Stimulated activated naive CD8-positive, alpha-beta T cell treated with anti-CD3 and anti-CD28 coated beads, Interleukin-15, Interleukin-2, amounts not matched to agents 100 U/mL and 50 U/mL, for 24 hours (primary cell): ENCODE results near the gene LRRC8E.
A peak's percentile ranks its signal among the peaks of the same experiment; 100 is the strongest.
"Not testable (repeated sequence)": the region's sequence is repeated elsewhere in the genome, so short reads cannot be mapped to it uniquely, and the experiment has no call there.

ENCODE experiments used
- ATAC-seq: fragments of 150-1000 bp; cut with Tn5 transposase; one replicate; pipeline ENCODE4 v1.10.0; 2021
- DNase-seq: peaks from one replicate; pipeline ENCODE4 v3.0.0; 2021

LRRC8E gene

GRCh38 chr19:7887408-7888144 lies 734 bp upstream of the LRRC8E start:
- no peak for ATAC-seq

DNA sequence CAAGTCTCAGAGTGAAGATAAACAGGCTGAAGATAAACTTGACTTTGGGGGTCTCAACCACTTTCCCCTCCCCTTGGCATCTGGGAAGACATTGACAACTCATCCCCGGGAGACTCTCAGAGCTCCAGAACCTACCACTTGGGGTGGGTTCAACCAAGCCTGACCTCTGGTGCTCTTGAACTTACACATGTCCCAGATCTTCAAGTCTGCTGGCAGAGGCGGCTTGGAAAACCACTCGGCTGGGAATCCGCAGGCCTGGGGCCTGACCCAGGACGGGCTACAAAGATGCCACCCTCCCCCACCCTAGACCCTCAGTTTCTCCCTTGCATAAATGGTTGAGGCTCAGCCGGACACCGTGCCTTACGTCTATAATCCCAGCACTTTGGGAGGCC lies 512 bp downstream of the LRRC8E start:
- no peak for ATAC-seq
- no peak for DNase-seq

More at GRCh38 chr19:7887408-7888144, 734 bp upstream of the LRRC8E start:
- DNase-seq, result no peak

DNA sequence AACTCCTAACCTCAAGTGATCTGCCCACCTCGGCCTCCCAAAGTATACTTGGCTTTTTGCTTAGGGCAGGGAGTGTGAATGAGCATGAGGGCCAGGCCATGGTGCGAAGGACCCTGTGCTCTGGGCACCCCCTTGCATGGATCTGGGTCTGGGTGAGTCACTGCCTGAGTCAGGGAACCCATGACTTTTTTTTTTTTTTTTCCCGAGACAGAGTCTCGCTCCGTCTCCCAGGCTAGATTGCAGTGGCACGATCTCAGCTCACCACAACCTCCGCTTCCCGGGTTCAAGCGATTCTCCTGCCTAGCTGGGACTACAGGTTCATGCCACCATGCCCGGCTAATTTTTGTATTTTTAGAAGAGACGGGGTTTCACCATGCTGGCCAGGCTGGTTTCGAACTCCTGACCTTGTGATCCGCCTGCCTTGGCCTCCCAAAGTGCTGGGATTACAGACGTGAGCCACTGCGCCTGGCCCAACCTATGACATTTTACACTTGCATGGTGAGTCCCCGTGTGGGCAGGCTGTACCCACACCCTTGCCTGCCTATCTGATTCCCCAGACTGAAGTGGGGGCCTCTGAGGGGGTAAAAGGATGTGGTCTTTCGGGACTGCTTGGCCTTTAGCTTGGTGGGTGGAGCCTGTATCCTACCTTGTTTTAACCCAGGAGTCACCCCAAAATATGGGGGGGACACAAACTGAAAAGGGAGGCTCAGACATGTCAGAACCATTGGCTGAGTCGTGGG lies 5.2 kb downstream of the LRRC8E start:
- DNase-seq, result not testable (repeated sequence)
- ATAC-seq, result peak; percentile 60

DNA sequence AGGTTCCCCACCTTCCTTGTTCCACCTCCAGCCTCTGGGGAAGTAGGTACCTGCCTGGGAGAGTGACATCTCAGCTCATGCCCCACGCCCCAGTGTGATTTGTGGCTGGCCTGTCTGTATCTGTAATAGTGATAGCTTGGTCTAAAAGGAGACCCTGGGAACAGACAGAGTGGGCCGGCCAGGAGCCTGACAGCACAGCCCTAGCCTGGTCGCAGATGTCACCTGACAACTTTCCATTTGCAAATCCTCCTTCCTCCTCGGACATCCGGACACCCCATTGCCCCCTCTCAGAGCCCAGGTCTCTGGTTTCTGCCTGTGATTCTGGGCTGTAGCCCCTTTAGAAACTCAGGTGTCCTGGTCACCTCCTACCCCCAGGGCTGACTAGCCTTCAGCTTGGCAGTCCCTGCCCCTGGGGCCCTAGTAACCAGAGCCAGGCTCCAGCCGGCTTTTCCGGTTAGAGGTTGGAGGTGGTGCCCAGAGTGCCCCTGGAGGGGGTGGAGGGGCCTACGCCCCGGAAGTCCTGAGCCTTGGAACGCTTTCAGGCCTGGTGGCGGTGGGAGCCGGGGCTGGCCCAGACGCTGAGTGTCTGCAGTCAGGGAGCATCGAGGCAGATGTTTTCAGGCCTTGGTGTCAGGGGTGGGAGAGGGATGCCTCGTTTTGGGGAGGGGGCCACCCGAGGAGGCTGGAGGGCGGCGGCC lies 6.5 kb downstream of the LRRC8E start:
- ATAC-seq, result no peak
- no peak for DNase-seq

DNA sequence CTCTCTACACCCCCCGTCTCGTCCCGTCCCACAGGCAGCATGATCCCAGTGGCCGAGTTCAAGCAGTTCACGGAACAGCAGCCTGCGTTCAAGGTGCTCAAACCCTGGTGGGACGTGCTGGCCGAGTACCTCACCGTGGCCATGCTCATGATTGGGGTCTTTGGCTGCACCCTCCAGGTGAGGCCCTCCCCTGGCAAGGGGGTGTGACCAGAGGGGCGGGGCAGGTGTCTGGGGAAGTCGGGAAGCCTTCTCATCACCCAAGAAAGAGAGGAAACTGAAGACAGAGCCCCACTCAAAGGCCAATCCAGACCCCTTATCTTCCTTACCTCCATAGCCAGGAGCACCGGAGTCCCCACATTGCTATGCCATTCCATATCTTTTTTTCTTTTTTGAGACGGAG lies 7.3 kb downstream of the LRRC8E start:
- DNase-seq (no peak), ATAC-seq (no peak)

- ATAC-seq, result no peak
- no peak for DNase-seq
These were observed 9.0 kb downstream of the LRRC8E start for GRCh38 chr19:7897292-7897691.

DNA sequence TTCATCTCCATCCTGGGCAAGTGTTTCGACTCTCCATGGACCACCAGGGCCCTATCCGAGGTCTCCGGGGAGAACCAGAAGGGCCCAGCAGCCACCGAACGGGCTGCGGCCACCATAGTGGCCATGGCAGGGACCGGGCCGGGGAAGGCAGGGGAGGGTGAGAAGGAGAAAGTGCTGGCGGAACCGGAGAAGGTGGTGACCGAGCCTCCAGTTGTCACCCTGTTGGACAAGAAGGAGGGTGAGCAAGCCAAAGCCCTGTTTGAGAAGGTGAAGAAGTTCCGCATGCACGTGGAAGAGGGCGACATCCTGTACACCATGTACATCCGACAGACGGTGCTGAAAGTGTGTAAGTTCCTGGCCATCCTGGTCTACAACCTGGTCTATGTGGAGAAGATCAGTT lies 10.7 kb downstream of the LRRC8E start:
- DNase-seq (no peak), ATAC-seq (no peak)

DNA sequence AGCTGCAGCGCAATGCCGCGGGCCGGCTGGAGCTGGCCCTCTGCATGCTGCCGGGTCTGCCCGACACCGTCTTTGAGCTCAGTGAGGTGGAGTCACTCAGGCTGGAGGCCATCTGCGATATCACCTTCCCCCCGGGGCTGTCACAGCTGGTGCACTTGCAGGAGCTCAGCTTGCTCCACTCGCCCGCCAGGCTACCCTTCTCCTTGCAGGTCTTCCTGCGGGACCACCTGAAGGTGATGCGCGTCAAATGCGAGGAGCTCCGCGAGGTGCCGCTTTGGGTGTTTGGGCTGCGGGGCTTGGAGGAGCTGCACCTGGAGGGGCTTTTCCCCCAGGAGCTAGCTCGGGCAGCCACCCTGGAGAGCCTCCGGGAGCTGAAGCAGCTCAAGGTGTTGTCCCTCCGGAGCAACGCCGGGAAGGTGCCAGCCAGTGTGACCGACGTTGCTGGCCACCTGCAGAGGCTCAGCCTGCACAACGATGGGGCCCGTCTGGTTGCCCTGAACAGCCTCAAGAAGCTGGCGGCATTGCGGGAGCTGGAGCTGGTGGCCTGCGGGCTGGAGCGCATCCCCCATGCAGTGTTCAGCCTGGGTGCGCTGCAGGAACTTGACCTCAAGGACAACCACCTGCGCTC lies 11.6 kb downstream of the LRRC8E start:
- ATAC-seq, result no peak
- no peak for DNase-seq

DNA sequence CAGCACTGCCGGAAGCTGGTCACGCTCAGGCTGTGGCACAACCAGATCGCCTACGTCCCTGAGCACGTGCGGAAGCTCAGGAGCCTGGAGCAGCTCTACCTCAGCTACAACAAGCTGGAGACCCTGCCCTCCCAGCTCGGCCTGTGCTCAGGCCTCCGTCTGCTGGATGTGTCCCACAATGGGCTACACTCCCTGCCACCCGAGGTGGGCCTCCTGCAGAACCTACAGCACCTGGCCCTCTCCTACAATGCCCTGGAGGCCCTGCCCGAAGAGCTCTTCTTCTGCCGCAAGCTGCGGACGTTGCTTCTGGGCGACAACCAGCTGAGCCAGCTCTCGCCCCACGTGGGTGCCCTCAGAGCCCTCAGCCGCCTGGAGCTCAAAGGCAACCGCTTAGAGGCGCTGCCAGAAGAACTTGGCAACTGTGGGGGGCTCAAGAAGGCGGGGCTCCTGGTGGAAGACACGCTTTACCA lies 12.1 kb downstream of the LRRC8E start:
- DNase-seq (no peak), ATAC-seq (no peak)

DNA sequence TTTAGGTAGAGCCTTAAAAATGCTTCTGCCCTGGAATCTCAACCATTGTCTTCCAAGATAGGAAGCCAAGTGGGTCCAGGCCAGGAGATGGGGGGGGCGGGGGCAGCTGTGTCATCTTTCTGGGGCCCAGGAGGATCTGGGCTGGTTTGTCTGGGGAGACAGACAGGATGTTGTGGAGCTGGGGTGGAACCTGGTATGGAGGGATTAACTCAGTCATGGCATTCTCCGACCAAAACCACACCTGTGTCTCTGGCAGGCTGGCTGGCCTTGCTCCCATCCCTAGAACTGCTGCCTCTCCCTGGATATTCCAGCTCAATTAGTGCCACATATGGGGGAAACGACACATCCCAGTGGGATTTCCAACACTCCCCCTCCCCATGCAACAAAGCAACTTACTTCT lies 12.6 kb downstream of the LRRC8E start:
- DNase-seq (no peak), ATAC-seq (no peak)

GRCh38 chr19:7901337-7901736 lies 13.0 kb downstream of the LRRC8E start:
- no peak for ATAC-seq
- no peak for DNase-seq

DNA sequence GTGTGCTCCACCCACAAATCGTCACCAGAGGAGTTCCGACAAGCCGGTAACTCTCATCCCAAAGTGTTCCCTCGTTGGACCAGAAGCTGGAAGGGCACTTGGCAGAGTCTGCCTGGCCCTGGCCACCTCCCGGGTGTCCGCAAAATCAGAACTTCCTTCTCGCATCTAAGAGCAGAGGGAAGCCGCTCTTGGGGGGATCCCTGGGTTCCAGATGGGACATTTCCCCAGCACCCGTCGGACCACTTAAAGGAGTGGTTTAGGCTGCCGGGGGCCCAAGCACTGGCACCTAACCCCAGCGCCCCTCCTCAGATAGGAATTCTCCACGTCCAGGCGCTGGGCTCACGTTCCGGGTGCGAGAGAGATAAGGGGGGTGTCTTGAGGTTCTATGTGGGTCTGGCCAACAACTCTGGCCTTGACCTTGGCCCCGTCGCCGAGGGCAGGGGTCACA lies 14.5 kb downstream of the LRRC8E start:
- ATAC-seq (no peak), DNase-seq (no peak)

GRCh38 chr19:7903244-7904073 lies 15.1 kb downstream of the LRRC8E start, which contains the start of gene MAP2K7:
Gene MAP2K7, plus strand, starts transcription at chr19:7903877. Its CDS starts 68 bp downstream, at chr19:7903945.
- peak; percentile 81 for ATAC-seq
- peak; percentile 100 for DNase-seq

DNA sequence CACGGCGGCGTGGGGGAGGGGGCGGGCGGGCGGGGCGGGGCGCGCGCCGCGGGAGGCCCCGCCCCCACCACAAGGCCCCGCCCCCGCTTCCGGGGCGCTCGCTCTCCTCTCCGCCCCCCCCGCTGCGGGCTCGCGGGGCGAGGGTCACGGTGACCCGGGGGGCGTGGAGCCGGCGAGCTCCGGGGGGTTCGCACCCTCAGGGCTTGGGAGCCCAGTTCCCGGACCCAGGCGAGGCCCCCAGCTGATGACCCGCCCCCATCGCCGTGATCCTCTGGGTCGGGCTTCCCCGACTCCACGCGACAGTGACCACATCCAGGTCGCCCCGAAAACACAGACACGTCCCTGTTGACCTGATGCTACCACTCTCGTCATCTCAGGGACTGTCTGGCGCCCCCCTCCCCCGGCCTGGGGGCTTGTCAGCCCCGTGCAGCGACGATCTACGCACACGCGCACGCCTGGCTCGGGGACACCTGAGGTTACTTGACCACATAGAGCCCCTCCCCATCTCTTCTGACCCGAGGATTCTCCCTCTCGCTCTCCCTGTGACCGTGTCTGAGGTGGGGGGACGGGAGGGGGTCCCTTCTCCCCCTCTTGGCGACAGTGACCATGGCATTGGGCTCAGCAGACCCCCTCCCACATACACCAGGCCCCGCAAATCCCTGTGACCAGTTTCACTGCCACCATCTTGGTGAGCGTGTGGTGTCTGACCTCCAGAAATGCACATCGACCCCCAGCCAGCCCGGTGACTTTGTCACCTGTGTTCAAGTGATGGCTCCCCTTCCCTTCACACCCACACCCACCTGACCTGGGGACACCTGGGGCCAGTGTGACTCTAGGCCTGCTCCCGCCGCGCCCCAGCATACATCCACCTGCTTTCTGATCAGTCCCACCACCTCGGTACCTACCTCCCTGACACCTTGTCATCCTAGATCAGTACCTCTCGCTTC lies 16.0 kb downstream of the LRRC8E start:
- peak; percentile 70 for DNase-seq
- ATAC-seq, result peak; percentile 48

- no peak for ATAC-seq
- DNase-seq, result no peak
These were observed 17.0 kb downstream of the LRRC8E start for GRCh38 chr19:7905268-7905667.

GRCh38 chr19:7905859-7906258 lies 17.5 kb downstream of the LRRC8E start:
- DNase-seq (no peak), ATAC-seq (no peak)

DNA sequence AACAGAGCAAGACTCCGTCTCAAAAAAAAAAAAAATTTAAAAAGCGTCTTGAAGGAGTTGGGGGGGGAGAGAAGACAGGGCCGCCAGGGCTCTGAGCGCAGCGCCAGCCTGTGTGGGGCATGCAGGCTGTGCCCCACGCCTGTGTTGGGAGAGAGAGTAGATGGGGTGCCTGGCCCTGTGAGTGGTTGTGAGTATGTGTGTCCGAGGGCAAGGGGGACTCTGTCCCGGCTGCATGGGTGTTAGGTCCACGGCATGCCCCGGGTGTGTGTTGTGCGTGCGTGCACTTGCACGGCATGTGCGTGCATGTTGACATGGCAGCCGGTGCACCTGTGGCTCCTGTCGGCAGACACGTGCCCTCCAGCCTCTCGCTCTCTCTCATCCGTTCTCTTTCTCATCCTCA lies 18.8 kb downstream of the LRRC8E start:
- ATAC-seq (no peak), DNase-seq (no peak)

GRCh38 chr19:7907544-7907943 lies 19.2 kb downstream of the LRRC8E start:
- ATAC-seq (no peak), DNase-seq (no peak)

DNA sequence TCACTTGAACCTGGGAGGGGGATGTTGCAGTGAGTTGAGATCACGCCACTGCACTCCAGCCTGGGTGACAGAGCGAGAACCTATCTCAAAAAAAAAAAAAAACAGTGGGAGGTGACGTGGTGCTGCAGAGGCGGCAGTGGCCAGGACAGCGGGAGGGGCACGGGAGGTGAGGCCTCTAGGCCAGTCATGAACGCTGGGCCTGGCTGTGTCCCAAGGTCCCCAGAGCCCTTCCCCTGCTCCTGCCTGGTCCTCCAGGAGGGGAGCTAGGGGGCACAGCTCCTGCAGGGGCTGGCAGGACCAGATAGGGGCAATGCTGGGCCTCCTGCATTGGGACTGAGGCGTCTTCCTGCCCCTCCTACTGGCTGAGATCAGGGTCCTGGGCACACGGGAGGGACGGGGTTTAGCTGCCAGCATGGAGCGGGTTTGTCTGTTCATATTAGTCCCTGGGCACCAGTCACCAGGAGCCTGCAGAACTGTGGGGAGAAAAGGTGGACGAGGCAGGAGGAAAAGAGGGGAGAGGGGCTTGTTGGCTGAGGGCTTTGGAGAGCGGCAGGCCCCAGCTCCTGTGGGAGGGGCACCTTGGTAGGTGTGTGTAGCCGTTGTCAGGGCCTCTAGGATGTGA lies 19.9 kb downstream of the LRRC8E start:
- ATAC-seq, result no peak
- no peak for DNase-seq
